Psoas muscle (tissue), 8 donors: Measurements from ENCODE around the gene EIF4A3. TPM values are rescaled to one million over a fixed set of nuclear protein-coding genes. Genes with fewer than 3 reads are reported as not detected.

ENCODE experiments used
- ATAC-seq, 4 donors: fragments of 200-7000 bp; cut with Tn5 transposase; one replicate each; pipeline ENCODE4 v1.9.1; 2020; ENCODE audit warnings: moderate library complexity in 3 of 4, mild to moderate bottlenecking in 2 of 4
- DNase-seq, 2 donors: peaks; one replicate each; pipeline ENCODE4 v3.0.0-alpha.2; 2020
- H3K27ac ChIP-seq: fragments of 200-600 bp; one replicate; pipeline ENCODE4 v1.8.0; 2022
- H3K27me3 ChIP-seq, 3 donors: fragments of 200-600 bp in 1 of 3; one replicate each; pipeline versions ENCODE4 v1.6.1 to v1.8.0; 2013 to 2022; ENCODE audit warnings: low read length in 2 of 3, mild to moderate bottlenecking in 2 of 3, moderate library complexity in 1 of 3; ENCODE audit not compliant: insufficient read depth in 3 of 3
- H3K36me3 ChIP-seq, 2 donors: fragments of 200-600 bp in 1 of 2; one replicate each; pipeline versions ENCODE4 v1.6.1 to v1.8.0; 2013 to 2022; ENCODE audit warnings: low read depth in 1 of 2, mild to moderate bottlenecking in 1 of 2, moderate library complexity in 1 of 2; ENCODE audit not compliant: insufficient read depth in 1 of 2
- H3K4me1 ChIP-seq: fragments of 200-600 bp; one replicate; pipeline ENCODE4 v1.8.0; 2022
- H3K4me3 ChIP-seq: fragments of 200-600 bp; one replicate; pipeline ENCODE4 v1.8.0; 2022; ENCODE audit warnings: mild to moderate bottlenecking
- H3K9me3 ChIP-seq: fragments of 200-600 bp; one replicate; pipeline ENCODE4 v1.8.0; 2022
- CTCF ChIP-seq: fragments of 200-600 bp; IDR thresholded peaks from one replicate; pipeline ENCODE4 v1.8.0; 2022; ENCODE audit warnings: antibody characterized with exemption
- WGBS, 3 donors: extraction: QIAGEN DNeasy Blood & Tissue Kit; methylation state at CpG; one replicate each; pipeline versions ENCODE4 v1.1.6 to v1.1.7; 2013; 5-methylcytosine and 5-hydroxymethylcytosine counted together
- intact Hi-C, 2 donors: fragments of 100-400 bp; cut with DNase I; formaldehyde crosslinking; loops; one replicate each; pipeline versions ENCODE4 v1.11.0 to v1.14.2; 2022
- polyA plus RNA-seq, 3 donors: library from polyadenylated mRNA; stranded (reverse); fragments of 200-250 nt; gene quantifications; one replicate each; pipeline ENCODE4 v1.2.3, GENCODE V29; 2013
- total RNA-seq, 4 donors: library from RNA; stranded (reverse); fragmentation: NEBNext Ultra II Directional in 2 of 4; extraction: Animal tissue kit (Norgen Biotek cat#: 25700) in 2 of 4; gene quantifications; one replicate each; pipeline versions ENCODE4 v1.2.1 to v1.2.4, GENCODE V29; 2021 to 2023
- donor health status: healthy with polysubstance abuse.
- donor health status: DM: no; HTN: no; CAD: no; lungs with moderate emphysema.
- donor health status: Bipolar disorder and iron deficiency.
- donor health status: healthy.
- donor health status: DM: yes; HTN: yes; CAD: no.
- donor health status: DM: no; HTN: no; CAD: no.
- donor health status: DM: no; HTN: no; CAD: no.
- donor health status: DM: yes; HTN: yes; CAD: no.

EIF4A3 gene
- total and polyA plus RNA-seq, 7 donors = 26.7 to 77.0 (median 36.0) TPM

DNA sequence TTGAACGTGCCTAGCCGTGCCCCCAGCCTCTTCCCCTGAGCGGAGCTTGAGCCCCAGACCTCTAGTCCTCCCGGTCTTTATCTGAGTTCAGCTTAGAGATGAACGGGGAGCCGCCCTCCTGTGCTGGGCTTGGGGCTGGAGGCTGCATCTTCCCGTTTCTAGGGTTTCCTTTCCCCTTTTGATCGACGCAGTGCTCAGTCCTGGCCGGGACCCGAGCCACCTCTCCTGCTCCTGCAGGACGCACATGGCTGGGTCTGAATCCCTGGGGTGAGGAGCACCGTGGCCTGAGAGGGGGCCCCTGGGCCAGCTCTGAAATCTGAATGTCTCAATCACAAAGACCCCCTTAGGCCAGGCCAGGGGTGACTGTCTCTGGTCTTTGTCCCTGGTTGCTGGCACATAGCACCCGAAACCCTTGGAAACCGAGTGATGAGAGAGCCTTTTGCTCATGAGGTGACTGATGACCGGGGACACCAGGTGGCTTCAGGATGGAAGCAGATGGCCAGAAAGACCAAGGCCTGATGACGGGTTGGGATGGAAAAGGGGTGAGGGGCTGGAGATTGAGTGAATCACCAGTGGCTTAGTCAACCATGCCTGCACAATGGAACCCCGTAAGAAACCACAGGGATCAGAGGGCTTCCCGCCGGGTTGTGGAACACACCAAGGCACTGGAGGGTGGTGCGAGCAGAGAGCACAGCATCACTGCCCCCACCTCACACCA, 44.8 kb downstream of the EIF4A3 start:
- no peak for TF ChIP-seq CTCF
- ATAC-seq = peak in 3 of 4 donors; percentile 14 to 30 (median 16)
- intact Hi-C loops = loop anchor here (5.0 to 10.0 kb wide), 2 partner anchors 40 to 263 kb away; no protein-coding TSS in a partner anchor
- peak overlapping the region; percentile 97 for H3K4me3 ChIP-seq
- peak overlapping the region; percentile 86 for H3K27ac ChIP-seq
- H3K27me3 ChIP-seq = no peaks in the 10 kb centered on the region
- H3K4me1 ChIP-seq = peaks cover 13% of the 10 kb centered on the region
- peaks cover 0 to 8% of the 10 kb centered on the region in 2 donors for H3K36me3 ChIP-seq
- H3K9me3 ChIP-seq = no peaks in the 10 kb centered on the region
- 25 to 32% (median 31%) methylated on average over 21 of the region's 21 CpGs for WGBS, 3 donors
- peak in 1 of 2 donors; percentile 61 for DNase-seq

- intact Hi-C loops = loop anchor here (5.0 to 10.0 kb wide), 2 partner anchors 41 to 264 kb away; no protein-coding TSS in a partner anchor
- no peaks in the 10 kb centered on the region for H3K9me3 ChIP-seq
These were observed 45.6 kb downstream of the EIF4A3 start, which contains the start of gene GAA for GRCh38 chr17:80101011-80101945. TSS of gene GAA (plus strand) at chr17:80101581. CDS start at chr17:80104587, 3,006 bp downstream.

DNA sequence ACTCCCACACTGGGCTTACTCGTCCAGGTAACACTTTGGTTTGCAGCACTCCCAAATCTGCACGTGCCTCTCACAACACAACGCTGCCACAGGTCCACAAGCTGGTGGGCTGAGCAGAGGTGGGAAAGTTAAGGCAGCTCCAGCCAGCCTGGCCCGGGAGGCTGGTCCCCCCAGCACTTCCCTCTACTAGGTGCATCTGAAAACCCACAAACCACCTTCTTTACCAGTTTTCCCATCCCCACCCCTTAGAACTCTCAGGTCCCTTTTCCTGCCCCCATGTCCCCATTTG, 46.9 kb downstream of the EIF4A3 start:
- H3K4me3 ChIP-seq = no peak overlapping the region
- ATAC-seq (no peak), DNase-seq (peak in 1 of 2 donors; percentile 33)
- H3K4me1 ChIP-seq = peaks cover 13% of the 10 kb centered on the region
- no peaks in the 10 kb centered on the region for H3K27me3 ChIP-seq
- WGBS, 3 donors = 90 to 95% (median 93%) methylated on average over 4 of the region's 4 CpGs
- H3K27ac ChIP-seq = no peak overlapping the region
- intact Hi-C loops = loop anchor here (5.0 to 10.0 kb wide), 2 partner anchors 42 to 265 kb away; no protein-coding TSS in a partner anchor
- TF ChIP-seq CTCF = no peak
- H3K36me3 ChIP-seq = no peaks in the 10 kb centered on the region
- H3K9me3 ChIP-seq = no peaks in the 10 kb centered on the region

More at GRCh38 chr17:80101011-80101945, 45.6 kb downstream of the EIF4A3 start, which contains the start of gene GAA:
- 0 to 1% (median 0%) methylated on average over 48 to 114 of the region's 114 CpGs for WGBS, 3 donors
- Histone ChIP-seq H3K36me3 (peaks cover 0 to 1% of the 10 kb centered on the region in 2 donors), H3K4me3 (peak within 1 kb of the TSS; percentile 97), H3K27ac (peak within 1 kb of the TSS; percentile 86), H3K4me1 (peaks cover 13% of the 10 kb centered on the region), H3K27me3 (no peaks in the 10 kb centered on the region)
- DNase-seq (peak; percentile 88 to 94), ATAC-seq (peak; percentile 91 to 95 (median 93))
- TF ChIP-seq CTCF = peak; percentile 83

DNA sequence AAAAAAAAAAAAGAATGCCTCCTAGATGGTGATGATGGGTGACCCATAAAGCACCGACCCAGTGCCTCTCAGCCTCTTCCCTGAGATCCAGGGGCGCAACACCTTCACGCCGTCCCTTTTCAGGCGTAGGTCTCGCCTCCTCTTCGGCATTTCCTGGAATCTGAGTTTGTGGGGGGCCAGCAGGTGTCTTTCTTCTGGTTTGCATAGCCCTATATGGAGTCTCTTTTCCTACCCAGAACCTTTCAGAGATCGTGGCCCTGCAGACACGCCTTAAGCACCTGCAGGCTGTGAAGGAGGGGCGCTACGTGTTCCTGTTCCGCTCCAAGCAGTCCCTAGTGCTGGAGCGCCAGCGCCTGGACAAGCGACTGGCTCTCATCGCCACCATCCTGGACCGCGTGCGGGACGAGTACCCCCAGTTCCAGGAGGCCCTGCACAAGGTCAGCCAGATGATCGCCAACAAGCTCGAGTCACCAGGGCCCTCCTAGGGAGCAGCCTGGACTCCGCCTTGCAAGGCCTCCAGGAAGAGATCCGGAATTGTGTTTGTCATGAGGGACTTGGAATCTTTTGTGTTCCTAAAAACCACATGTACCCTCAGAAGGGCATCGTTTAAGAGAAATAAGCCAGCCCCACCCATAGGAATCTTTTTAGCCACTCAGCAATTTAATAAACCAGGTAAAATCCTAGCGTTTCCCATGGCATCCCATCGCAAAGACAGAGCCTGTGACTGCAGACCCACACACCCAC, 47.5 kb downstream of the EIF4A3 start:
- Histone ChIP-seq H3K36me3 (no peaks in the 10 kb centered on the region), H3K27me3 (no peaks in the 10 kb centered on the region), H3K27ac (no peak overlapping the region), H3K9me3 (no peaks in the 10 kb centered on the region), H3K4me3 (no peak overlapping the region), H3K4me1 (peaks cover 13% of the 10 kb centered on the region)
- no peak for TF ChIP-seq CTCF
- WGBS, 3 donors = 83 to 94% (median 93%) methylated on average over 27 of the region's 27 CpGs
- ATAC-seq = no peak
- intact Hi-C loops = loop anchor here (5.0 to 10.0 kb wide), 2 partner anchors 43 to 265 kb away; no protein-coding TSS in a partner anchor
- peak in 1 of 2 donors; percentile 50 for DNase-seq
